Activated CD4-positive, alpha-beta T cell treated with anti-CD3 and anti-CD28 coated beads for 1 hour (primary cell): ENCODE measurements around the gene TMEM151A.
A peak's percentile ranks its signal among the peaks of the same experiment; 100 is the strongest.
"Not testable (repeated sequence)": the region's sequence is repeated elsewhere in the genome, so short reads cannot be mapped to it uniquely, and the experiment has no call there.

Experiments used
- DNase-seq: peaks from one replicate; pipeline ENCODE4 v3.0.0-alpha.2; 2020

The TMEM151A gene

GRCh38 chr11:66310324-66310723 lies 18.6 kb downstream of the TMEM151A start:
- no peak for DNase-seq

GRCh38 chr11:66310803-66311440 lies 19.2 kb downstream of the TMEM151A start:
- not testable (repeated sequence) for DNase-seq

- no peak for DNase-seq
Observed at GRCh38 chr11:66311470-66311964, 19.8 kb downstream of the TMEM151A start.

- DNase-seq: peak; percentile 99
Observed at GRCh38 chr11:66311965-66312548, 20.4 kb downstream of the TMEM151A start.

- DNase-seq: peak; percentile 97
Observed at GRCh38 chr11:66312549-66313320, 21.0 kb downstream of the TMEM151A start.

GRCh38 chr11:66313321-66314185 lies 21.9 kb downstream of the TMEM151A start:
- no peak for DNase-seq

GRCh38 chr11:66314186-66314501 lies 22.4 kb downstream of the TMEM151A start:
- no peak for DNase-seq

- no peak for DNase-seq
Observed at GRCh38 chr11:66314561-66315497, 23.1 kb downstream of the TMEM151A start.

GRCh38 chr11:66315498-66315885 lies 23.8 kb downstream of the TMEM151A start:
- DNase-seq: no peak

- DNase-seq: no peak
Observed at GRCh38 chr11:66315921-66316811, 24.5 kb downstream of the TMEM151A start.

- DNase-seq: no peak
Observed at GRCh38 chr11:66316849-66317251, 25.2 kb downstream of the TMEM151A start, which contains the start of gene CD248. TSS of gene CD248 (minus strand) at chr11:66317044. CDS start at chr11:66317027, 17 bp downstream.

GRCh38 chr11:66317322-66317722 lies 25.6 kb downstream of the TMEM151A start:
- DNase-seq: no peak

- DNase-seq: no peak
Observed at GRCh38 chr11:66317723-66318599, 26.3 kb downstream of the TMEM151A start.

- no peak for DNase-seq
Observed at GRCh38 chr11:66318600-66318970, 26.9 kb downstream of the TMEM151A start.

- DNase-seq: not testable (repeated sequence)
Observed at GRCh38 chr11:66320289-66320688, 28.6 kb downstream of the TMEM151A start.

GRCh38 chr11:66320748-66321147 lies 29.1 kb downstream of the TMEM151A start:
- not testable (repeated sequence) for DNase-seq

- DNase-seq: no peak
Observed at GRCh38 chr11:66321606-66322005, 29.9 kb downstream of the TMEM151A start.

GRCh38 chr11:66322732-66323427 lies 31.2 kb downstream of the TMEM151A start:
- DNase-seq: no peak

- DNase-seq: no peak
Observed at GRCh38 chr11:66323684-66324083, 32.0 kb downstream of the TMEM151A start.
